Astrocyte (in vitro differentiated cells and primary cell): ENCODE measurements around the gene CCDC69.

Source experiments
- EZH2 ChIP-seq: IDR thresholded peaks from 2 replicates; pipeline ENCODE4 v1.6.1; 2012; ENCODE audit warnings: mild to moderate bottlenecking, low read length, inconsistent platforms; ENCODE audit not compliant: insufficient read depth
- TF ChIP-seq, protein P1 (sequence below): IDR thresholded peaks from 2 replicates; pipeline ENCODE4 v1.5.1; 2011; ENCODE audit warnings: low read depth, mild to moderate bottlenecking, inconsistent platforms, low read length, moderate library complexity; ENCODE audit not compliant: insufficient read depth

DNA sequence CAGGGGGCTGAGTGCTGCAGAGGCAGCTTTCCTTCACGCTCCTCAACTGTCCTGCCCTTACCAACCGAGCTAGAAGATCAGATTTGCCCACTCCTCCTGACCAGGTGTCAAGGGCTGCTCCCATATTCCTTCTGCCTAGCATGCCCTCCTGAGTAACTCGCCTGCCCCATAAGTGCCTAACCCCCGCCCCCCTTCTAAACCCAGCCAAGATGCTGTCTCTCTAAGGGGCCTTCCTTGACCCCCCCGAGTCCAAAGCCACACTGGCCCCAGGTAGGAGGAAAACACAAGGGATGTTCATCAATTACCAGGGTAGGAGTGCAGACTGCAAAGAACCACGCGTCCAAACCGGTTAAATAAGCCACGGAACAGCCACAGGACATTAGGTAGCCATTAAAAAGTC, 4.8 kb downstream of the CCDC69 start:
- TF ChIP-seq, protein P1, sequence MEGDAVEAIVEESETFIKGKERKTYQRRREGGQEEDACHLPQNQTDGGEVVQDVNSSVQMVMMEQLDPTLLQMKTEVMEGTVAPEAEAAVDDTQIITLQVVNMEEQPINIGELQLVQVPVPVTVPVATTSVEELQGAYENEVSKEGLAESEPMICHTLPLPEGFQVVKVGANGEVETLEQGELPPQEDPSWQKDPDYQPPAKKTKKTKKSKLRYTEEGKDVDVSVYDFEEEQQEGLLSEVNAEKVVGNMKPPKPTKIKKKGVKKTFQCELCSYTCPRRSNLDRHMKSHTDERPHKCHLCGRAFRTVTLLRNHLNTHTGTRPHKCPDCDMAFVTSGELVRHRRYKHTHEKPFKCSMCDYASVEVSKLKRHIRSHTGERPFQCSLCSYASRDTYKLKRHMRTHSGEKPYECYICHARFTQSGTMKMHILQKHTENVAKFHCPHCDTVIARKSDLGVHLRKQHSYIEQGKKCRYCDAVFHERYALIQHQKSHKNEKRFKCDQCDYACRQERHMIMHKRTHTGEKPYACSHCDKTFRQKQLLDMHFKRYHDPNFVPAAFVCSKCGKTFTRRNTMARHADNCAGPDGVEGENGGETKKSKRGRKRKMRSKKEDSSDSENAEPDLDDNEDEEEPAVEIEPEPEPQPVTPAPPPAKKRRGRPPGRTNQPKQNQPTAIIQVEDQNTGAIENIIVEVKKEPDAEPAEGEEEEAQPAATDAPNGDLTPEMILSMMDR, result no peak
- no peak for TF ChIP-seq EZH2
